ENCODE data around the gene RABEP2.

The RABEP2 gene

GRCh38 chr16:28886945-28887344 is 38.1 kb downstream of the RABEP2 start:
- Histone ChIP-seq H3K9ac (ENCODE audit: low read length) (no peak overlapping the region), H3K36me3 (ENCODE audit: insufficient read depth, low read length) (no peaks in the 10 kb centered on the region)

GRCh38 chr16:28884045-28884444 is 41.0 kb downstream of the RABEP2 start:
- no peaks in the 10 kb centered on the region for H3K79me2 ChIP-seq (ENCODE audit: insufficient read depth, low read length)
- no peaks in the 10 kb centered on the region for H3K9me3 ChIP-seq (ENCODE audit: low read length)
- no peaks in the 10 kb centered on the region for H3K9me2 ChIP-seq (ENCODE audit: low read depth, low read length)
- H3K4me2 ChIP-seq (ENCODE audit: low read length): no peak overlapping the region
- no peak overlapping the region for H3K27ac ChIP-seq (ENCODE audit: low read depth, low read length, poor library complexity, severe bottlenecking)
- H4K20me1 ChIP-seq (ENCODE audit: insufficient read depth, low read length): no peaks in the 10 kb centered on the region
- H3K4me3 ChIP-seq (ENCODE audit: low read depth, low read length, poor library complexity, severe bottlenecking): no peak overlapping the region
- no peak overlapping the region for H2AFZ ChIP-seq (ENCODE audit: low read length)
- H3K27me3 ChIP-seq (ENCODE audit: insufficient read depth, low read length): no peaks in the 10 kb centered on the region
- no peaks in the 10 kb centered on the region for H3K36me3 ChIP-seq (ENCODE audit: insufficient read depth, low read length)
- TF ChIP-seq EZH2 (IDR thresholded peaks at IDR 0.05; ENCODE audit: borderline replicate concordance, low read length): no peak
- TF ChIP-seq, protein P1, sequence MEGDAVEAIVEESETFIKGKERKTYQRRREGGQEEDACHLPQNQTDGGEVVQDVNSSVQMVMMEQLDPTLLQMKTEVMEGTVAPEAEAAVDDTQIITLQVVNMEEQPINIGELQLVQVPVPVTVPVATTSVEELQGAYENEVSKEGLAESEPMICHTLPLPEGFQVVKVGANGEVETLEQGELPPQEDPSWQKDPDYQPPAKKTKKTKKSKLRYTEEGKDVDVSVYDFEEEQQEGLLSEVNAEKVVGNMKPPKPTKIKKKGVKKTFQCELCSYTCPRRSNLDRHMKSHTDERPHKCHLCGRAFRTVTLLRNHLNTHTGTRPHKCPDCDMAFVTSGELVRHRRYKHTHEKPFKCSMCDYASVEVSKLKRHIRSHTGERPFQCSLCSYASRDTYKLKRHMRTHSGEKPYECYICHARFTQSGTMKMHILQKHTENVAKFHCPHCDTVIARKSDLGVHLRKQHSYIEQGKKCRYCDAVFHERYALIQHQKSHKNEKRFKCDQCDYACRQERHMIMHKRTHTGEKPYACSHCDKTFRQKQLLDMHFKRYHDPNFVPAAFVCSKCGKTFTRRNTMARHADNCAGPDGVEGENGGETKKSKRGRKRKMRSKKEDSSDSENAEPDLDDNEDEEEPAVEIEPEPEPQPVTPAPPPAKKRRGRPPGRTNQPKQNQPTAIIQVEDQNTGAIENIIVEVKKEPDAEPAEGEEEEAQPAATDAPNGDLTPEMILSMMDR (IDR thresholded peaks at IDR 0.05; ENCODE audit: low read length): no peak
- H3K9ac ChIP-seq (ENCODE audit: low read length): no peak overlapping the region
- H3K4me1 ChIP-seq (ENCODE audit: insufficient read depth, low read length, severe bottlenecking): peaks cover 9% of the 10 kb centered on the region
- H3F3A ChIP-seq (ENCODE audit: insufficient read depth, low read length): no peaks in the 10 kb centered on the region

More at GRCh38 chr16:28886945-28887344, 38.1 kb downstream of the RABEP2 start:
- H3K9me3 ChIP-seq (ENCODE audit: low read length): no peaks in the 10 kb centered on the region
- no peaks in the 10 kb centered on the region for H3K4me1 ChIP-seq (ENCODE audit: insufficient read depth, low read length, severe bottlenecking)
- H3K4me2 ChIP-seq (ENCODE audit: low read length): no peak overlapping the region
- H3K4me3 ChIP-seq (ENCODE audit: low read depth, low read length, poor library complexity, severe bottlenecking): no peak overlapping the region
- H4K20me1 ChIP-seq (ENCODE audit: insufficient read depth, low read length): no peaks in the 10 kb centered on the region
- no peak for TF ChIP-seq EZH2 (IDR thresholded peaks at IDR 0.05; ENCODE audit: borderline replicate concordance, low read length)
- TF ChIP-seq, protein P1 (IDR thresholded peaks at IDR 0.05; ENCODE audit: low read length): no peak
- no peaks in the 10 kb centered on the region for H3F3A ChIP-seq (ENCODE audit: insufficient read depth, low read length)
- no peaks in the 10 kb centered on the region for H3K9me2 ChIP-seq (ENCODE audit: low read depth, low read length)
- no peaks in the 10 kb centered on the region for H3K79me2 ChIP-seq (ENCODE audit: insufficient read depth, low read length)
- H3K27me3 ChIP-seq (ENCODE audit: insufficient read depth, low read length): no peaks in the 10 kb centered on the region
- H2AFZ ChIP-seq (ENCODE audit: low read length): no peak overlapping the region
- no peak overlapping the region for H3K27ac ChIP-seq (ENCODE audit: low read depth, low read length, poor library complexity, severe bottlenecking)

DNA sequence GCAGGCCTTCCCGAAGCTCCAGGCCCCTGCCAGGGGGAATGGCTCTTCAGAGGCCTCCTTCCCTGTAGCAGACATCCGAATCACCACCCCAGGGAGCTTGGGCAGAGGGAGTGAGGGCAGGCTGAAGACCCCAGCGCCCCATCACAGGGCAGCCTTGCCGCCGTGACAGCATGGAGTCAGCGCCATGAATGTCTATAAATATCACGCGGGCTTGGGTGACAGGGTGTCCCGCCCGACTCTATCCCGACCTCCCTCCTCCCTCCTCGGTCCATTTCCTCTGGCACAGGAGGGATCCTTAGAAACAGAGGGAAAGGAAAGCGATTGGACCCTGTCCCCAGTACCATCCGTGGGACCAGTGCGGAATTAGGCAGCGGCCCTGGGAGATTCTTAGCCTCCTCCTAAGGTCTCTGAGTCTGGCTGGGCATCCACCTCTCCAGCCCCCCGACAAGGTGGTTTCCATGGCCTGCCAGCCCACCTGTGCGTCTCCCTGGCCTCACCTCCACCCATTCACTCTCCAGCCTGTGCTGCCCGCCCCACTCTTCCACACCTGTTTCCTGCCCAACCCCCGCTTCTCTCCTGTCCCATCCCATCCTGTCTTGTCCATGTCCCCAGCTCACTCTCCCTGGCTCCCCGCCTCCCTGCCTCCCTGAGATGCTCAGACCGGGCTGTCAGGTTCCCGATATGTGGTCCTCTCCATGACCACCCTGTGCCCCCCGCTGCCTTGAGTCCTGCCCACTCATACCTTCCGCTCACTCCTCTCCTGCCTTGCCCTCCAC is 41.6 kb downstream of the RABEP2 start:
- H3K9ac ChIP-seq (ENCODE audit: low read length): no peak overlapping the region
- H3K79me2 ChIP-seq (ENCODE audit: insufficient read depth, low read length): no peaks in the 10 kb centered on the region
- no peaks in the 10 kb centered on the region for H3K9me3 ChIP-seq (ENCODE audit: low read length)
- no peak overlapping the region for H2AFZ ChIP-seq (ENCODE audit: low read length)
- H3K27ac ChIP-seq (ENCODE audit: low read depth, low read length, poor library complexity, severe bottlenecking): no peak overlapping the region
- no peaks in the 10 kb centered on the region for H3K27me3 ChIP-seq (ENCODE audit: insufficient read depth, low read length)
- H3K36me3 ChIP-seq (ENCODE audit: insufficient read depth, low read length): no peaks in the 10 kb centered on the region
- no peaks in the 10 kb centered on the region for H4K20me1 ChIP-seq (ENCODE audit: insufficient read depth, low read length)
- H3K4me1 ChIP-seq (ENCODE audit: insufficient read depth, low read length, severe bottlenecking): peaks cover 16% of the 10 kb centered on the region
- no peak overlapping the region for H3K4me2 ChIP-seq (ENCODE audit: low read length)
- TF ChIP-seq EZH2 (IDR thresholded peaks at IDR 0.05; ENCODE audit: borderline replicate concordance, low read length): no peak
- TF ChIP-seq, protein P1 (IDR thresholded peaks at IDR 0.05; ENCODE audit: low read length): no peak
- no peaks in the 10 kb centered on the region for H3K9me2 ChIP-seq (ENCODE audit: low read depth, low read length)
- no peaks in the 10 kb centered on the region for H3F3A ChIP-seq (ENCODE audit: insufficient read depth, low read length)
- no peak overlapping the region for H3K4me3 ChIP-seq (ENCODE audit: low read depth, low read length, poor library complexity, severe bottlenecking)

Data from OCI-LY1 (cell line).